Kidney (tissue), 14 donors: ENCODE measurements around the gene CDK5RAP1. TPM values are rescaled to one million over a fixed set of nuclear protein-coding genes. Genes with fewer than 3 reads are reported as not detected.

ENCODE experiments used
- DNase-seq, 5 donors: peaks; one replicate each; pipeline ENCODE4 v3.0.0-alpha.2; 2013 to 2020
- FAIRE-seq: peaks from 2 replicates; lab custom pipeline; 2012; peaks lifted over from hg19 to GRCh38; lab: Jason Lieb, UNC
- H3K27ac ChIP-seq, 2 donors: one replicate each; pipeline ENCODE4 v1.7.0; 2013; ENCODE audit warnings: low read depth in 2 of 2, low read length in 2 of 2, inconsistent platforms in 1 of 2
- H3K27me3 ChIP-seq: one replicate; pipeline ENCODE4 v1.7.1; 2013; ENCODE audit warnings: low read length, inconsistent platforms; ENCODE audit not compliant: control insufficient read depth, insufficient read depth
- H3K36me3 ChIP-seq, 3 donors: one replicate each; pipeline versions ENCODE4 v1.7.0 to v1.7.1; 2013; ENCODE audit warnings: low read length in 3 of 3, control low read depth in 1 of 3, inconsistent platforms in 1 of 3; ENCODE audit not compliant: insufficient read depth in 3 of 3, control insufficient read depth in 2 of 3
- H3K4me1 ChIP-seq, 3 donors: one replicate each; pipeline versions ENCODE4 v1.7.0 to v1.7.1; 2013; ENCODE audit warnings: low read length in 3 of 3, inconsistent platforms in 1 of 3, low read depth in 1 of 3; ENCODE audit not compliant: control insufficient read depth in 2 of 3, insufficient read depth in 2 of 3
- H3K4me3 ChIP-seq, 3 donors: one replicate each; pipeline versions ENCODE4 v1.7.0 to v1.8.1; 2013; ENCODE audit warnings: low read length in 3 of 3, control low read depth in 1 of 3, inconsistent platforms in 1 of 3
- H3K9ac ChIP-seq, 3 donors: one replicate each; pipeline versions ENCODE4 v1.7.0 to v1.7.1; 2013; ENCODE audit warnings: low read length in 3 of 3, control low read depth in 1 of 3, inconsistent platforms in 1 of 3
- H3K9me3 ChIP-seq, 3 donors: one replicate each; pipeline versions ENCODE4 v1.7.0 to v1.7.1; 2013; ENCODE audit warnings: low read length in 3 of 3, control low read depth in 1 of 3, inconsistent platforms in 1 of 3; ENCODE audit not compliant: control insufficient read depth in 2 of 3, insufficient read depth in 1 of 3
- CTCF ChIP-seq: IDR thresholded peaks from 3 replicates; pipeline ENCODE4 v1.5.1; 2012; ENCODE audit warnings: mild to moderate bottlenecking, moderate library complexity, borderline replicate concordance; ENCODE audit not compliant: insufficient read depth; ENCODE audit errors: extremely low read depth
- intact Hi-C: fragments of 100-400 bp; cut with DNase I; formaldehyde crosslinking; loops from one replicate; pipeline ENCODE4 v1.11.1; 2022
- polyA plus RNA-seq: library from polyadenylated mRNA; stranded (reverse); fragments of 350-450 nt; fragmentation: Illumina TruSeq; extraction: RNeasy Lipid Tissue Mini Kit (QIAGEN cat#74804); gene quantifications from one replicate; pipeline ENCODE4 v1.2.3, GENCODE V29; 2014; ENCODE audit warnings: low read depth, low replicate concordance; ENCODE audit not compliant: insufficient read depth
- total RNA-seq: library from RNA; stranded (reverse); fragmentation: NEBNext Ultra II Directional; extraction: Animal tissue kit (Norgen Biotek cat#: 25700); gene quantifications from one replicate; pipeline ENCODE4 v1.2.1, GENCODE V29; 2021
- donor health status: control.
- donor health status: control.
- donor health status: control.
- donor health status: control.
- donor health status: control.
- donor health status: DM: yes; HTN: yes; CAD: no.
- donor health status: Normal renal cell carcinoma (clear cell type).

The CDK5RAP1 gene
- total and polyA plus RNA-seq, 2 donors from 2014 or later: 25.2 to 34.4 TPM

- no peak for TF ChIP-seq CTCF
- Histone ChIP-seq H3K4me1 (peaks cover 0 to 21% (median 19%) of the 10 kb centered on the region in 3 donors), H3K9ac (no peak overlapping the region)
These were observed 37.2 kb upstream of the CDK5RAP1 start for GRCh38 chr20:33438481-33438880.

GRCh38 chr20:33437141-33437911 lies 36.0 kb upstream of the CDK5RAP1 start:
- no peak for FAIRE-seq
- peaks cover 0 to 16% (median 12%) of the 10 kb centered on the region in 3 donors for H3K4me1 ChIP-seq

More at GRCh38 chr20:33438481-33438880, 37.2 kb upstream of the CDK5RAP1 start:
- FAIRE-seq (no peak), DNase-seq (no peak)
- H3K36me3 ChIP-seq: no peaks in the 10 kb centered on the region
- H3K9me3 ChIP-seq: no peaks in the 10 kb centered on the region
- no peak overlapping the region for H3K4me3 ChIP-seq
- H3K27me3 ChIP-seq: no peaks in the 10 kb centered on the region
- H3K27ac ChIP-seq: peak overlapping the region in 1 of 2 donors; percentile 55
- intact Hi-C loops: no loop called here

GRCh38 chr20:33434434-33434833 lies 33.1 kb upstream of the CDK5RAP1 start:
- Histone ChIP-seq H3K27ac (no peak overlapping the region), H3K4me3 (no peak overlapping the region), H3K9ac (no peak overlapping the region), H3K36me3 (no peaks in the 10 kb centered on the region), H3K9me3 (no peaks in the 10 kb centered on the region), H3K4me1 (peaks cover 0 to 12% (median 11%) of the 10 kb centered on the region in 3 donors), H3K27me3 (no peaks in the 10 kb centered on the region)
- intact Hi-C loops: no loop called here
- FAIRE-seq: no peak
- no peak for TF ChIP-seq CTCF
- peak in 1 of 5 donors; percentile 6 for DNase-seq

More at GRCh38 chr20:33437141-33437911, 36.0 kb upstream of the CDK5RAP1 start:
- H3K4me3 ChIP-seq: no peak overlapping the region
- H3K9ac ChIP-seq: no peak overlapping the region
- TF ChIP-seq CTCF: no peak
- intact Hi-C loops: no loop called here
- H3K27me3 ChIP-seq: no peaks in the 10 kb centered on the region
- H3K27ac ChIP-seq: peak overlapping the region in 1 of 2 donors; percentile 55
- no peaks in the 10 kb centered on the region for H3K36me3 ChIP-seq
- peak in 4 of 5 donors; percentile 29 to 80 (median 58) for DNase-seq
- H3K9me3 ChIP-seq: no peaks in the 10 kb centered on the region
